Testis (tissue), 2 donors: ENCODE measurements around the gene CFAP221.

Experiments used
- CTCF ChIP-seq, 3 experiments: fragments of 450-650 bp in 2 of 3; fragments of 200-600 bp in 1 of 3; sonication (generic) in 1 of 3; IDR thresholded peaks; one replicate each; pipeline ENCODE4 v1.5.1; 2016 to 2019; ENCODE audit warnings: antibody characterized with exemption in 3 of 3, mild to moderate bottlenecking in 2 of 3, moderate library complexity in 1 of 3
- POLR2A ChIP-seq: fragments of 450-650 bp; IDR thresholded peaks from one replicate; pipeline ENCODE4 v1.6.1; 2017; ENCODE audit warnings: antibody characterized with exemption, mild to moderate bottlenecking, moderate library complexity

- TF ChIP-seq POLR2A (no peak), CTCF (IDR thresholded peaks at IDR 0.05) (no peak)
Measured at GRCh38 chr2:119683074-119683712, 138.9 kb downstream of the CFAP221 start.
